Neural crest cell (in vitro differentiated cells): ENCODE results near the gene CFAP54. TPM values are rescaled to one million over a fixed set of nuclear protein-coding genes. Genes with fewer than 3 reads are reported as not detected.

Experiments
- DNase-seq: peaks from one replicate; pipeline ENCODE4 v3.0.0; 2021; ENCODE audit warnings: low read depth, mixed read lengths, low spot score
- H3K27ac Mint-ChIP-seq: one replicate; pipeline ENCODE4 v1.8.0; 2021; ENCODE audit warnings: mild to moderate bottlenecking, mixed read lengths; ENCODE audit not compliant: unreplicated experiment
- H3K27me3 Mint-ChIP-seq: 2 replicates; pipeline ENCODE4 v1.8.0; 2021; ENCODE audit warnings: low read depth, mild to moderate bottlenecking, mixed read lengths
- H3K36me3 Mint-ChIP-seq: 2 replicates; pipeline ENCODE4 v1.8.0; 2021; ENCODE audit warnings: low read depth, mild to moderate bottlenecking, mixed read lengths
- H3K4me1 Mint-ChIP-seq: 2 replicates; pipeline ENCODE4 v1.8.0; 2021; ENCODE audit warnings: mixed read lengths
- H3K4me3 Mint-ChIP-seq: one replicate; pipeline ENCODE4 v1.8.0; 2021; ENCODE audit warnings: mild to moderate bottlenecking, mixed read lengths
- H3K9me3 Mint-ChIP-seq: 2 replicates; pipeline ENCODE4 v1.8.0; 2021; ENCODE audit warnings: mixed read lengths
- CTCF ChIP-seq: fragments of 200-600 bp; sonication (generic); conservative IDR thresholded peaks from 2 replicates; pipeline ENCODE4 v1.5.0; 2021; ENCODE audit warnings: antibody characterized with exemption, mild to moderate bottlenecking
- total RNA-seq: library from RNA; stranded (reverse); gene quantifications from 2 replicates; pipeline ENCODE4 v1.2.1, GENCODE V29; 2021

CFAP54 gene
- total RNA-seq, 1 donor from 2014 or later: 3.1 TPM

GRCh38 chr12:96623656-96624217 lies 134.4 kb downstream of the CFAP54 start:
- H3K36me3 Mint-ChIP-seq: no peaks in the 10 kb centered on the region
- peaks cover 6% of the 10 kb centered on the region for H3K4me1 Mint-ChIP-seq
- H3K27ac Mint-ChIP-seq: no peak overlapping the region
- DNase-seq: no peak
- no peaks in the 10 kb centered on the region for H3K9me3 Mint-ChIP-seq
- no peak overlapping the region for H3K4me3 Mint-ChIP-seq
- TF ChIP-seq CTCF: no peak
- no peaks in the 10 kb centered on the region for H3K27me3 Mint-ChIP-seq

- DNase-seq: no peak
- Mint-ChIP-seq H3K4me3 (no peak overlapping the region), H3K4me1 (no peaks in the 10 kb centered on the region), H3K36me3 (peaks cover 5% of the 10 kb centered on the region), H3K9me3 (peaks cover 2% of the 10 kb centered on the region), H3K27ac (no peak overlapping the region), H3K27me3 (no peaks in the 10 kb centered on the region)
- no peak for TF ChIP-seq CTCF
Observed at GRCh38 chr12:96635844-96636243, 146.5 kb downstream of the CFAP54 start.

- Mint-ChIP-seq H3K9me3 (peaks cover 2% of the 10 kb centered on the region), H3K4me3 (no peak overlapping the region), H3K27me3 (no peaks in the 10 kb centered on the region), H3K4me1 (no peaks in the 10 kb centered on the region), H3K36me3 (peaks cover 5% of the 10 kb centered on the region), H3K27ac (no peak overlapping the region)
- TF ChIP-seq CTCF: no peak
- DNase-seq: no peak
Observed at GRCh38 chr12:96636895-96637294, 147.5 kb downstream of the CFAP54 start.

GRCh38 chr12:96648923-96649322 lies 159.5 kb downstream of the CFAP54 start:
- Mint-ChIP-seq H3K27ac (no peak overlapping the region), H3K4me1 (peaks cover 5% of the 10 kb centered on the region), H3K9me3 (peaks cover 2% of the 10 kb centered on the region), H3K36me3 (peaks cover 6% of the 10 kb centered on the region), H3K27me3 (no peaks in the 10 kb centered on the region), H3K4me3 (no peak overlapping the region)
- no peak for DNase-seq
- TF ChIP-seq CTCF: no peak

GRCh38 chr12:96652870-96653269 lies 163.5 kb downstream of the CFAP54 start:
- no peaks in the 10 kb centered on the region for H3K9me3 Mint-ChIP-seq

More at GRCh38 chr12:96652870-96653269, 163.5 kb downstream of the CFAP54 start:
- DNase-seq: no peak
- Mint-ChIP-seq H3K4me3 (no peak overlapping the region), H3K27ac (no peak overlapping the region), H3K36me3 (peaks cover 4% of the 10 kb centered on the region), H3K4me1 (peaks cover 5% of the 10 kb centered on the region), H3K27me3 (no peaks in the 10 kb centered on the region)
- TF ChIP-seq CTCF: no peak
